ENCODE data around the gene CMA1.
"Not testable (repeated sequence)": the region's sequence is repeated elsewhere in the genome, so short reads cannot be mapped to it uniquely, and the experiment has no call there.

CMA1 gene

DNA sequence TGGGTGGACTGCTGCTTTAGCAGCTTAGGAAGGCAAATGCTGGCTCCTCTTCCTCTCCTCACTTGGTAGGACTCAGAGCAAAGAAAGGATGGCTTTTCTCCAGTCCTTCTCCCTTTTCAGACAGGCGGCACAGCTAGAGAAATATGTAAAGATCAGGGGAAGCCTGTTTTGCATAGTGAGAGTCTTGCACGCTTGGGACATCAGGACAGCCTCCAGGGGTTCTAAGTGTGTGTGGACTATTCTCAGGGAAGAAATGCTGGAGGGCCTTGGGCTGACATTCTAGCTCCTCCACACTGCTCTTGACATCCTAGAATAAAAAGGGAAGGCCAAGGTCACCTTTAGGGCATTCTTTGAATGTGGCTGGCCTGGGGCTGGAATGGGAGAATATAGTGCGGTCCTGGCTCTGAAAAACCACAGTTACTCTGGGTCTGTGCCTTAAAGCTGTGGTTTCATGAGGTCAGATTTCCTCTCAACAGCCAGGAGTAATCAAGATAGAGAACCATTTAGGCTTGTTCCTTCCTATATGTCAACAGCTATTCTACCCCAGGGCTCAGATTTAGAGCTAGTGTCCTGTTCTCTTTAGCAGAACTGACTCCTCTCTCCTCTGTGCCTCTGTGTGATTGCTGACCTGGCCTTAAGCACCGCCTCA lies 24.3 kb downstream of the CMA1 start:
- CTCF ChIA-PET: no interaction called here

DNA sequence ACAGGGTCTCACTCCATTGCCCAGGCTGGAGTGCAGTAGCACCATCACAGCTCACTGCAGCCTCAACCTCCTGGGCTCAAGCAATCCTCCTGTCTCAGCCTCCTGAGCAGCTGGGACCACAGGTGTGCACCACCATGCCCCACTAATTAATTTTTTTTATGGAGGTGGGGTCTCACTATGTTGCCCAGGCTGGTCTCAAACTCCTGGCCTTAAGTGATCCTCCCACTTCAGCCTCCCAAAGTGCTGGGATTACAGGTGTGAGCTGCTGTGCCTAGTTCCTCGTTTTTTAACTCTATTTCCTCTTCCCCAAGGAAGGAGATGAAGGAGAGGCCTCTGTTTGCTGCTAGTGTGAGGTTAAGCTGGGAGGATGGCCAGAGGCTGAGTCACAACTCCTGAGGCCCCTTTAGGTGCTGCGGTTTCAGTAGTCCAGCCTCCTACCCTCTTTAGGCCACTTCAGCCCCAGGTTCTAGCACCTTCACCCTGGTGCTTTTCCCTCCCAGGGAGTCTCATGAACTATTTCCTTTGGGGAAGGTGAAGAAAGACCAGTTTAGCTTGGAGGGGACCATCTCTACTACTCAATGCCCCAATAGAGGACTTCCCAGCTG lies 25.3 kb downstream of the CMA1 start:
- DNase-seq (ENCODE audit: low read depth, low spot score): not testable (repeated sequence)
- CTCF ChIA-PET: interaction anchor here (1.0 kb wide), 1 partner anchor 19 kb away, joined by 3 read pairs; no protein-coding TSS in a partner anchor

More for the DNA sequence above, 24.3 kb downstream of the CMA1 start:
- H3K4me3 ChIP-seq (ENCODE audit: low read depth, low read length): no peak overlapping the region
- POLR2A ChIA-PET: no interaction called here
- no peak for DNase-seq (ENCODE audit: low read depth, low spot score)
- TF ChIP-seq, protein P1, sequence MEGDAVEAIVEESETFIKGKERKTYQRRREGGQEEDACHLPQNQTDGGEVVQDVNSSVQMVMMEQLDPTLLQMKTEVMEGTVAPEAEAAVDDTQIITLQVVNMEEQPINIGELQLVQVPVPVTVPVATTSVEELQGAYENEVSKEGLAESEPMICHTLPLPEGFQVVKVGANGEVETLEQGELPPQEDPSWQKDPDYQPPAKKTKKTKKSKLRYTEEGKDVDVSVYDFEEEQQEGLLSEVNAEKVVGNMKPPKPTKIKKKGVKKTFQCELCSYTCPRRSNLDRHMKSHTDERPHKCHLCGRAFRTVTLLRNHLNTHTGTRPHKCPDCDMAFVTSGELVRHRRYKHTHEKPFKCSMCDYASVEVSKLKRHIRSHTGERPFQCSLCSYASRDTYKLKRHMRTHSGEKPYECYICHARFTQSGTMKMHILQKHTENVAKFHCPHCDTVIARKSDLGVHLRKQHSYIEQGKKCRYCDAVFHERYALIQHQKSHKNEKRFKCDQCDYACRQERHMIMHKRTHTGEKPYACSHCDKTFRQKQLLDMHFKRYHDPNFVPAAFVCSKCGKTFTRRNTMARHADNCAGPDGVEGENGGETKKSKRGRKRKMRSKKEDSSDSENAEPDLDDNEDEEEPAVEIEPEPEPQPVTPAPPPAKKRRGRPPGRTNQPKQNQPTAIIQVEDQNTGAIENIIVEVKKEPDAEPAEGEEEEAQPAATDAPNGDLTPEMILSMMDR (IDR thresholded peaks at IDR 0.05; ENCODE audit: insufficient read depth, low read length, missing control alignments): no peak

DNA sequence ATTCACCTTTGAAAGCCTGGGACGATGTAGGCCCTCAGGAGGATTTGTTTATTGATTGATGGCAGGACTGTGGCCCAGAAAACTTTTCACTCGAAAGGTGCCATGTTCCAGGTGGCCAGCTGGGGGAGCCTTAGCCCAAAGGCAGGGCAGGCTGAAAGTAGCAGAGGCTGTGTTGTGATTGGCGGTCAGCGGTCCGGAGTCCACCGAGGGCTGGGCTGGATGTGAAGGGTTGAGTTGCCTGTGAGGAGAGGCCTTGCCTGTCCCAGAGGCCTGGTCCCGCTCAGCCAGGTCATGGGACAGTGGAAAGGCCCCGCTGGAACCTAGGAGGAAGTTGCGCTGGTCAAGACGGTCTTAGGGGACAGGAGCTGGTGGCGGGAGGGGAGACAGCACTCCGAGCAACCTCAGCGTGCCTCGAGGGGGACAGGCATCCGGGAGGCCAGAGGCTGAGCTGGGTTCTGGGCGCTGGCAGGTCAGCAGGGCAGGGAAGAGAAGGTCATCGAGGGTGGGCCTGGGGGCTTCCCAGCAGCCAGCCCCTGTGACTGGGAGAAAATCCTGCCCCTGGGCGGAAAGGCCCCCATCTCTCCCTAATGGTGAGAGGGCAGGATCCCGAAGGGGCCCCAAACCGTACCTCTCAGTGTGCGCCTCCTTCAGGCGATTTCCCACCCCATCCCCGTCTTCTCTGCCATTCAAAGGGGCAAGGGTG lies 26.3 kb downstream of the CMA1 start:
- ChIA-PET CTCF (interaction anchor here (1.0 to 1.3 kb wide), 2 partner anchors 9 to 20 kb away, joined by 3 read pairs; no protein-coding TSS in a partner anchor), POLR2A (no interaction called here)
- DNase-seq (ENCODE audit: low read depth, low spot score): no peak
- TF ChIP-seq, protein P1 (IDR thresholded peaks at IDR 0.05; ENCODE audit: insufficient read depth, low read length, missing control alignments): peak; percentile 60
- no peak overlapping the region for H3K4me3 ChIP-seq (ENCODE audit: low read depth, low read length)

More for the DNA sequence above, 25.3 kb downstream of the CMA1 start:
- H3K4me3 ChIP-seq (ENCODE audit: low read depth, low read length); POLR2A ChIA-PET: not testable (repeated sequence)

DNA sequence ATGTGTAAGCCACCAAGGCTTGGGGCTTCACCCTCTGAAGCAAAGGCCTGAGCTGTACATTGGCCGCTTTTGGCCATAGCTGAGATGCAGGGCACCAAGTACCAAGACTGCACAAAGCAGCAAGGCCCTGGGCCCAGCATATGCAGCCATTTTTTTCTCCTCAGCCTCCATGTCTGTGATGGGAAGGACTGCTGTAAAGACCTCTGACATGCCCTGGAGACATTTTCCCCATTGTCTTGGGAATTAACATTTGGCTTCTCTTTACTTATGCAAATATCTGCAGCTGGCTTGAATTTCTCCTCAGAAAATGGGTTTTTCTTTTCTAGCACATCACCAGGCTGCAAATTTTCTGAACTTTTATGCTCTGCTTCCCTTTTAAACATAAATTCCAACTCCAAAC lies 28.1 kb downstream of the CMA1 start:
- POLR2A ChIA-PET; DNase-seq (ENCODE audit: low read depth, low spot score); H3K4me3 ChIP-seq (ENCODE audit: low read depth, low read length); CTCF ChIA-PET: not testable (repeated sequence)

DNA sequence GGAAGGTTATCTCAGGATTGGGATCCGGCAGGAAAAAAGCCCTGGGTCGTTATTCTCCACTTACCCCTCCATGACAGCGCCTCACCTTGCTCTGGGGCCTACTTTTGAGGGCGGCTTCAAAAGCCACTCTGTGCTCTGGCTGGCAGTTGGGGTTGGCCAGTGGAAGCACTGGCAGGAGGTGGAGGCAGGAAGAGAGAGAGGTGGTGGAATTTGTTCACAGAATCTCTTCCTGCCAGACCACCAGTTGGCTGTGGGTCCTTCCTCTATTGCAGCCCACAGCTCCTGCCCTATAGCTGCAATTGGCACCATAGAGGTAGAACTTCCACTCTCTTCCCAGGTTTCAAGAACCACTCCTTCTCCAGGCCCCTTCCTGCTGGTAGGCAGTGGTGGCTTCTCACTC lies 32.8 kb downstream of the CMA1 start:
- ChIA-PET POLR2A (no interaction called here), CTCF (no interaction called here)
- no peak for DNase-seq (ENCODE audit: low read depth, low spot score)
- no peak overlapping the region for H3K4me3 ChIP-seq (ENCODE audit: low read depth, low read length)
- TF ChIP-seq, protein P1 (IDR thresholded peaks at IDR 0.05; ENCODE audit: insufficient read depth, low read length, missing control alignments): no peak

DNA sequence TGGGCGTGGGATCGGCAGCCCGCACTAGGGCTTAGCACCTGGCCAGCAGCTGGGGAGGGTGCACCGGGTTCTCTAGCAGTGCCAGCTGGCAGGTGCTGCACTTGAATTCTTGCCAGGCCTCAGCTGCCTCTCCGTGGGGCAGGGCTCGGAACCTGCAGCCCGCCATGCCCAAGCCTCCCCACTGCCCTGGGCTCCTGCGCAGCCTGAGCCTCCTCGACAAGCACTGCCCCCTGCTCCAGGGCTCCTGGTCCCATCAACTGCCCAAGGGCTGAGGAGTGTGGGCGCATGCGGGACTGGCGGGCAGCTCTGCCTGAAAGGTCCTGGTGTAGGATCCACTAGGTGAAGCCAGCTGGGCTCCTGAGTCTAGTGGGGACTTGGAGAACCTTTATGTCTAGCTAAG lies 34.9 kb downstream of the CMA1 start:
- no peak overlapping the region for H3K4me3 ChIP-seq (ENCODE audit: low read depth, low read length)
- no peak for DNase-seq (ENCODE audit: low read depth, low spot score)
- TF ChIP-seq, protein P1 (IDR thresholded peaks at IDR 0.05; ENCODE audit: insufficient read depth, low read length, missing control alignments): no peak
- POLR2A ChIA-PET: no interaction called here
- CTCF ChIA-PET: no interaction called here

DNA sequence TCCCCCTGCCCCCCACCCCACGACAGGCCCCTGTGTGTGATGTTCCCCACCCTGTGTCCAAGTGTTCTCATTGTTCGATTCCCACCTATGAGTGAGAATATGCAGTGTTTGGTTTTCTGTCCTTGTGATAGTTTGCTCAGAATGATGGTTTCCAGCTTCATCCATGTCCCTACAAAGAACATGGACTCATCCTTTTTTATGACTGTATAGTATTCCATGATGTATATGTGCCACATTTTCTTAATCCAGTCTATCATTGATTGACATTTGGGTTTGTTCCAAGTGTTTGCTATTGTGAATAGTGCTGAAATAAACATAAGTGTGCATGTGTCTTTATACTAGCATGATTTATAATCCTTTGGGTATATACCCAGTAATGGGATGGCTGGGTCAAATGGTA lies 37.6 kb downstream of the CMA1 start:
- CTCF ChIA-PET; POLR2A ChIA-PET; H3K4me3 ChIP-seq (ENCODE audit: low read depth, low read length); DNase-seq (ENCODE audit: low read depth, low spot score): not testable (repeated sequence)

Data from AG04449 (cell line).